Upper lobe of left lung (tissue), 4 donors: ENCODE results near the gene RNF183.
"Not testable (repeated sequence)": the region's sequence is repeated elsewhere in the genome, so short reads cannot be mapped to it uniquely, and the experiment has no call there.

Source experiments
- CTCF ChIP-seq, 6 experiments: fragments of 450-650 bp in 4 of 6; fragments of 200-600 bp in 2 of 6; sonication (generic) in 2 of 6; IDR thresholded peaks; one replicate each; pipeline ENCODE4 v1.5.1; 2016 to 2019; ENCODE audit warnings: antibody characterized with exemption in 6 of 6
- POLR2A ChIP-seq, 4 donors: fragments of 450-650 bp; IDR thresholded peaks; one replicate each; pipeline ENCODE4 v1.5.1; 2016 to 2017; ENCODE audit warnings: antibody characterized with exemption in 4 of 4, mild to moderate bottlenecking in 2 of 4
- POLR2AphosphoS5 ChIP-seq, 2 donors: sonication (generic); formaldehyde crosslinking; IDR thresholded peaks; one replicate each; pipeline ENCODE4 v1.5.1; 2017; ENCODE audit warnings: antibody characterized with exemption in 2 of 2

- TF ChIP-seq POLR2A, CTCF, POLR2AphosphoS5 (IDR thresholded peaks at IDR 0.05): not testable (repeated sequence)
Measured at GRCh38 chr9:113296247-113296646, 6.9 kb downstream of the RNF183 start.
